ENCODE data around the gene DEPDC1B. TPM values are rescaled to one million over a fixed set of nuclear protein-coding genes. Genes with fewer than 3 reads are reported as not detected.

Gene DEPDC1B
- total and polyA plus RNA-seq, 2 of the 8 experiments (the other 6 are each of a cell fraction or from before 2014, with no cell fraction given): 30.8 to 67.4 TPM

DNA sequence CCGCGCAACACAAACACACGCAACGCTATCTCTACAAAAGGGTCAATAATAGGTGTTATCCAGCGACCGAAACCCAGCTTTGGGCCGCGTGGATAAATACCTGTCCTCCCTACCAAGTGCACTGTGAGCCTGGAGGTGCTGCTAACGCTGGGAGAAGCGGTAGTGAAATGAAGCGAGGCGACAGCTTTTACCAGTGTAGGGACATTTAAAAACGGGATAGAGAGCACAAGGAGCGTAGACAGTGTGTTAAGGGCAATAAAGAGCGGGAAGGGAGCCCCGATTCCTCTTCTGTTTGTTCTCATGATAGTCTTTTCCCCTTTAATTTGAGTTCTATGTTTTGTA lies 421 bp upstream of the DEPDC1B start:
- ChIA-PET CTCF (ENCODE audit: partially characterized antibody) (interaction anchor here (0.7 to 5.5 kb wide), 10 partner anchors 8 to 215 kb away, joined by 3 to 34 read pairs (median 3); partner anchors contain the start of gene ELOVL7), POLR2A (ENCODE audit: partially characterized antibody) (interaction anchor here (0.6 to 3.3 kb wide), 25 partner anchors 9 to 405 kb away, joined by 3 to 27 read pairs (median 4); partner anchors contain the start of genes ELOVL7, ERCC8 and NDUFAF2)
- Histone ChIP-seq H3K9ac (replicated peaks in 1 of 4; ENCODE audit: extremely low read depth in 1 of 4, low read depth in 3 of 4, low read length in 3 of 4) (peak overlapping the region; percentile 73 to 98 (median 92)), H3K18ac (ENCODE audit: extremely low read depth, low read length) (peak overlapping the region; percentile 91), H2BK20ac (ENCODE audit: low read length) (no peak overlapping the region), H3K27ac (ENCODE audit: low read depth, low read length) (peak overlapping the region; percentile 97), H3K36me3 (ENCODE audit: control insufficient read depth in 2 of 4, insufficient read depth in 4 of 4, low read length in 3 of 4) (no peaks in the 10 kb centered on the region; a peak in 1 of 8 replicates), H3K4me2 (ENCODE audit: insufficient read depth in 1 of 2, low read depth in 2 of 2, low read length in 2 of 2) (peak overlapping the region; percentile 82 to 88), H2BK15ac (ENCODE audit: low read length) (no peak overlapping the region), H3K9me3 (ENCODE audit: insufficient read depth in 2 of 2, low read depth in 1 of 2, low read length in 1 of 2) (no peaks in the 10 kb centered on the region), H2AFZ (ENCODE audit: low read length) (peak overlapping the region; percentile 88), H3K4me1 (replicated peaks in 1 of 4; ENCODE audit: control insufficient read depth in 3 of 4, insufficient read depth in 4 of 4, low read length in 3 of 4) (peaks cover 0 to 12% (median 6%) of the 10 kb centered on the region in 4 experiments; a peak in 3 of 7 replicates), H4K5ac (ENCODE audit: insufficient read length, low read depth, low read length) (peak overlapping the region; percentile 14), H3K79me1 (ENCODE audit: low read depth, low read length) (no peaks in the 10 kb centered on the region), H2BK120ac (replicated peaks; ENCODE audit: low read depth, low read length) (no peak overlapping the region), H4K8ac (ENCODE audit: extremely low read depth, insufficient read depth, low read length) (peak overlapping the region; percentile 98), H4K91ac (replicated peaks; ENCODE audit: insufficient read length, low read length) (peak overlapping the region; percentile 56), H3K79me2 (ENCODE audit: control insufficient read depth in 1 of 2, insufficient read depth in 2 of 2, low read length in 2 of 2) (peaks cover 11 to 38% of the 10 kb centered on the region in 2 experiments), H3K23ac (ENCODE audit: insufficient read length) (no peak overlapping the region), H3K56ac (replicated peaks; ENCODE audit: insufficient read length, low read depth, low read length) (peak overlapping the region; percentile 60), H3K23me2 (ENCODE audit: low read depth, low read length) (peaks cover 4% of the 10 kb centered on the region; the same call in 1 of the 2 replicates), H2BK5ac (ENCODE audit: low read depth, low read length) (peak overlapping the region; percentile 95), H4K20me1 (replicated peaks in 1 of 2; ENCODE audit: control insufficient read depth in 1 of 2, insufficient read depth in 2 of 2, low read length in 2 of 2) (no peaks in the 10 kb centered on the region), H3K4ac (replicated peaks; ENCODE audit: insufficient read length, low read depth, low read length) (peak overlapping the region; percentile 34), H2BK12ac (ENCODE audit: low read depth, low read length) (peak overlapping the region; percentile 86), H3K4me3 (ENCODE audit: extremely low read depth in 1 of 4, insufficient read depth in 2 of 4, low read depth in 3 of 4, low read length in 4 of 4) (peak overlapping the region; percentile 78 to 87 (median 86)), H2AK5ac (ENCODE audit: low read depth, low read length) (peak overlapping the region; percentile 71), H3K27me3 (replicated peaks in 1 of 4; ENCODE audit: control insufficient read depth in 3 of 4, extremely low read depth in 1 of 4, insufficient read depth in 3 of 4, low read length in 3 of 4) (no peaks in the 10 kb centered on the region), H3K14ac (ENCODE audit: insufficient read length) (no peak overlapping the region)
- FAIRE-seq (no peak), DNase-seq (ENCODE audit: low read depth in 1 of 2, low spot score in 2 of 2) (no peak)
- TF ChIP-seq, protein P1, sequence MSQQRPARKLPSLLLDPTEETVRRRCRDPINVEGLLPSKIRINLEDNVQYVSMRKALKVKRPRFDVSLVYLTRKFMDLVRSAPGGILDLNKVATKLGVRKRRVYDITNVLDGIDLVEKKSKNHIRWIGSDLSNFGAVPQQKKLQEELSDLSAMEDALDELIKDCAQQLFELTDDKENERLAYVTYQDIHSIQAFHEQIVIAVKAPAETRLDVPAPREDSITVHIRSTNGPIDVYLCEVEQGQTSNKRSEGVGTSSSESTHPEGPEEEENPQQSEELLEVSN (IDR thresholded peaks at IDR 0.05): peak; percentile 83
- no peak for TF ChIP-seq CBX5 (IDR thresholded peaks at IDR 0.05; ENCODE audit: low read depth, low read length)
- 14% methylated on average over 16 of the region's 16 CpGs; no CpG with 5 or more reads in 1 of the 2 experiments for WGBS, 2 experiments (ENCODE audit: extremely low coverage in 1 of 2, insufficient coverage in 1 of 2, insufficient read length in 1 of 2, insufficient replicate concordance in 2 of 2, low coverage in 1 of 2, low lambda C conversion rate in 2 of 2, missing lambda C conversion rate in 1 of 2)

Measured in H1 (cell line).